CD4-positive, alpha-beta T cell (primary cell): ENCODE data around the gene MNS1. TPM values are rescaled to one million over a fixed set of nuclear protein-coding genes. Genes with fewer than 3 reads are reported as not detected.

Source experiments
- ATAC-seq: fragments of 200-7000 bp; cut with Tn5 transposase; one replicate; pipeline ENCODE4 v1.10.0; 2022; ENCODE audit warnings: mild to moderate bottlenecking; ENCODE audit not compliant: poor library complexity
- CTCF ChIA-PET: fragments of 350-600 bp; sonication (Branson Sonifier 250); formaldehyde crosslinking; loops from one replicate; lab custom pipeline; 2021; ENCODE audit warnings: antibody characterized with exemption, inconsistent platforms; lab: Charles Lee
- POLR2A ChIA-PET: fragments of 350-600 bp; sonication (Branson Sonifier 250); formaldehyde crosslinking; loops from one replicate; lab custom pipeline; 2021; ENCODE audit warnings: antibody characterized with exemption, inconsistent platforms; lab: Charles Lee
- DNase-seq, 14 experiments: peaks; one replicate each; pipeline ENCODE4 v3.0.0-alpha.2; 2013 to 2020; ENCODE audit warnings: mixed read lengths in 2 of 14
- H3K27ac ChIP-seq, 2 donors: one replicate each; pipeline versions ENCODE4 v1.5.1 to v1.7.0; 2013; ENCODE audit warnings: low read length in 2 of 2, low read depth in 1 of 2, mild to moderate bottlenecking in 1 of 2
- H3K27me3 ChIP-seq, 2 experiments: 1 replicate in 1 of 2; 2 replicates in 1 of 2; pipeline versions ENCODE4 v1.6.1 to v1.7.0; 2013; ENCODE audit warnings: low read length in 2 of 2, control low read depth in 1 of 2, mild to moderate bottlenecking in 1 of 2, moderate library complexity in 1 of 2; ENCODE audit not compliant: insufficient read depth in 2 of 2, control insufficient read depth in 1 of 2
- H3K36me3 ChIP-seq: one replicate; pipeline ENCODE4 v1.6.1; 2013; ENCODE audit warnings: low read length, control low read depth; ENCODE audit not compliant: insufficient read depth
- H3K4me1 ChIP-seq: one replicate; pipeline ENCODE4 v1.6.1; 2013; ENCODE audit warnings: low read length, control low read depth; ENCODE audit not compliant: insufficient read depth
- H3K4me3 ChIP-seq: one replicate; pipeline ENCODE4 v1.5.1; 2013; ENCODE audit warnings: mild to moderate bottlenecking, low read length, moderate library complexity
- H3K9me3 ChIP-seq, 2 experiments: 1 replicate in 1 of 2; 2 replicates in 1 of 2; pipeline versions ENCODE4 v1.6.1 to v1.7.0; 2013; ENCODE audit warnings: low read length in 2 of 2, mild to moderate bottlenecking in 2 of 2, control low read depth in 1 of 2, moderate library complexity in 1 of 2; ENCODE audit not compliant: control insufficient read depth in 1 of 2, insufficient read depth in 1 of 2
- H3K27ac Mint-ChIP-seq: one replicate; pipeline ENCODE4 v1.8.0; 2020; ENCODE audit warnings: mixed read lengths
- H3K27me3 Mint-ChIP-seq: one replicate; pipeline ENCODE4 v1.8.0; 2021; ENCODE audit warnings: mixed read lengths
- H3K36me3 Mint-ChIP-seq: one replicate; pipeline ENCODE4 v1.8.0; 2021; ENCODE audit warnings: low read depth, mixed read lengths
- H3K4me1 Mint-ChIP-seq: one replicate; pipeline ENCODE4 v1.8.0; 2021; ENCODE audit warnings: low read depth, mixed read lengths
- H3K4me3 Mint-ChIP-seq: one replicate; pipeline ENCODE4 v1.8.0; 2020; ENCODE audit warnings: mild to moderate bottlenecking, mixed read lengths
- H3K9me3 Mint-ChIP-seq: one replicate; pipeline ENCODE4 v1.8.0; 2020; ENCODE audit warnings: mixed read lengths
- intact Hi-C, 2 experiments: fragments of 100-400 bp; cut with DNase I in 1 of 2; cut with micrococcal nuclease in 1 of 2; formaldehyde crosslinking; loops; one replicate each; pipeline versions ENCODE4 v1.15.1 to v1.9.0; 2023 to 2025; cut with DNase I, micrococcal nuclease
- total RNA-seq, 174 experiments: library from RNA in 2 of 174; stranded (reverse) in 2 of 174; gene quantifications; one replicate each; pipeline ENCODE4 v1.2.3 and lab custom pipeline; 2021 to 2026
- TF ChIP-seq, protein P1 (sequence below): fragments of 200-600 bp; IDR thresholded peaks from one replicate; pipeline ENCODE4 v1.8.0; 2022; ENCODE audit warnings: antibody characterized with exemption, mild to moderate bottlenecking

The MNS1 gene
- total RNA-seq, 2 experiments from 2014 or later = 0.20 TPM; not detected in 1

DNA sequence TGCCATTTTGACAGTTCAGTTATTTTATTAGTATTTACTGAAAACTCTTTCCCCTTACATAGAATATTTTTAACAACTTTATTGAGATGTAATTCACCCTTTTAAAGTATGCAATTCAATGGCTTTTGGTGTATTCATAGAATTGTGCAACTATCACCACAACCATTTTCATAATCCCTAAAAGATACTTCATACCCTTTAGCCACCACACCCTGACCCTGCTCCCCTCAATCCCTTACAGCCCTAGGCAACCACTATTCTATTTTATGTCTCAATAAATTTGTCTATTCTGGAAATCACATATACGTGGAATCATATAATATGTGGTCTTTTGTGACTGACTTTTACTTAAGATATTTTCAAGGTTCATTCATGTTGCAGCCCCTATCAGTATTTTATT, 70.0 kb downstream of the MNS1 start:
- peaks cover 3% of the 10 kb centered on the region for H3K27me3 Mint-ChIP-seq
- no peaks in the 10 kb centered on the region for H3K9me3 Mint-ChIP-seq
- no peak overlapping the region for H3K27ac ChIP-seq
- H3K36me3 ChIP-seq = no peaks in the 10 kb centered on the region
- TF ChIP-seq, protein P1, sequence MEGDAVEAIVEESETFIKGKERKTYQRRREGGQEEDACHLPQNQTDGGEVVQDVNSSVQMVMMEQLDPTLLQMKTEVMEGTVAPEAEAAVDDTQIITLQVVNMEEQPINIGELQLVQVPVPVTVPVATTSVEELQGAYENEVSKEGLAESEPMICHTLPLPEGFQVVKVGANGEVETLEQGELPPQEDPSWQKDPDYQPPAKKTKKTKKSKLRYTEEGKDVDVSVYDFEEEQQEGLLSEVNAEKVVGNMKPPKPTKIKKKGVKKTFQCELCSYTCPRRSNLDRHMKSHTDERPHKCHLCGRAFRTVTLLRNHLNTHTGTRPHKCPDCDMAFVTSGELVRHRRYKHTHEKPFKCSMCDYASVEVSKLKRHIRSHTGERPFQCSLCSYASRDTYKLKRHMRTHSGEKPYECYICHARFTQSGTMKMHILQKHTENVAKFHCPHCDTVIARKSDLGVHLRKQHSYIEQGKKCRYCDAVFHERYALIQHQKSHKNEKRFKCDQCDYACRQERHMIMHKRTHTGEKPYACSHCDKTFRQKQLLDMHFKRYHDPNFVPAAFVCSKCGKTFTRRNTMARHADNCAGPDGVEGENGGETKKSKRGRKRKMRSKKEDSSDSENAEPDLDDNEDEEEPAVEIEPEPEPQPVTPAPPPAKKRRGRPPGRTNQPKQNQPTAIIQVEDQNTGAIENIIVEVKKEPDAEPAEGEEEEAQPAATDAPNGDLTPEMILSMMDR = no peak
- no peak overlapping the region for H3K4me3 Mint-ChIP-seq
- no peaks in the 10 kb centered on the region for H3K27me3 ChIP-seq
- no peaks in the 10 kb centered on the region for H3K4me1 Mint-ChIP-seq
- H3K4me1 ChIP-seq = no peaks in the 10 kb centered on the region
- H3K36me3 Mint-ChIP-seq = no peaks in the 10 kb centered on the region
- no peak overlapping the region for H3K27ac Mint-ChIP-seq
- H3K9me3 ChIP-seq = peaks cover 0 to 7% of the 10 kb centered on the region in 2 experiments
- intact Hi-C loops = no loop called here
- H3K4me3 ChIP-seq = no peak overlapping the region
- no peak for DNase-seq
- POLR2A ChIA-PET = no interaction called here
- CTCF ChIA-PET = no interaction called here
- no peak for ATAC-seq

DNA sequence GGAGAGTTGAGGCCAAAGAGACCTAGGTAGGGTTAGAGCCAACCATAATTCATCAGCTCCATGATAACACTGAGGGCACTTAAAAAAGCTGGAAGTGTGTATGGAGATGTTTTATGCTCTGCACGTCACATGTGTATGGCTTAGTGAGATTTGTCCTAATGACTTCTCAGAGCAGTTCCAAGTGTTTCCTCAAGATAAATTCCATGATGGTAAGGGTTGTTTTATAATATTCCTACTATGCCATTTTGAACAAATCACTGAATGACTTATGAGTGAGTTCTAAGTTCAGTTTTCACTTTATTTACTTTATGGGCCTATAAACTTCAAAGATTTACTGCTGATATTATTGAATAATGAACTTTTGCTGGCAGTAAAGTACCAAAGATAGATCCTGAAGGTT, 71.7 kb downstream of the MNS1 start:
- TF ChIP-seq, protein P1 = no peak
- Histone ChIP-seq H3K27me3 (no peaks in the 10 kb centered on the region), H3K27ac (no peak overlapping the region), H3K9me3 (no peaks in the 10 kb centered on the region), H3K4me1 (no peaks in the 10 kb centered on the region), H3K36me3 (no peaks in the 10 kb centered on the region), H3K4me3 (no peak overlapping the region)
- Mint-ChIP-seq H3K4me3 (no peak overlapping the region), H3K4me1 (no peaks in the 10 kb centered on the region), H3K36me3 (no peaks in the 10 kb centered on the region), H3K27me3 (no peaks in the 10 kb centered on the region), H3K9me3 (no peaks in the 10 kb centered on the region), H3K27ac (no peak overlapping the region)
- intact Hi-C loops = no loop called here
- ATAC-seq (no peak), DNase-seq (no peak)
- POLR2A ChIA-PET = no interaction called here
- CTCF ChIA-PET = no interaction called here

DNA sequence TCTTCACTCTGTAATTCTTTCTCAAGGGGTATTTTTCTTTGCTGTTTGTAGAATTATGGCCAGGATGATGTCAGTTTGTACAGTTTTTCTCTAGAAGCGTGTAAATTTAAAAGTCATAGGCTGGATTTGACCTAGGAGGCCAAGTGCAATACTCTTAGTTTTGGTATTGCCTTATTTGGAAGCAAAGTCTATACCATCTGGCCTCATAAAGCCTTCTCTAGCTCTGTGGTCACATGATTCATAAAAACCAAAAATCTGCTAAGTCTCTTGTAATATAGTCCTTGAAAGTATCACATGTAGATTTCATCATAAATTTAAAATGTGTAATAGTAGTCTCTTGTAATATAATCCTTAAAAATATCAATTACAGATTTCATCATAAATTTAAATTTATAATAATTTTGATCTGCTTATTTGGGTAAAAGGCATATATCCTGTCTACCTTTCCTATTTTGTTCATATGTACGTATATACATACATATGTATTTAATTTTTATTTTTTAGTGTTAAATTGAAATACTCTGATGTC, 74.1 kb downstream of the MNS1 start:
- ATAC-seq (no peak), DNase-seq (no peak)
- no peaks in the 10 kb centered on the region for H3K9me3 Mint-ChIP-seq
- ChIA-PET CTCF (no interaction called here), POLR2A (no interaction called here)
- no peaks in the 10 kb centered on the region for H3K36me3 ChIP-seq
- no peaks in the 10 kb centered on the region for H3K27me3 Mint-ChIP-seq
- no peak overlapping the region for H3K27ac Mint-ChIP-seq
- no peak overlapping the region for H3K27ac ChIP-seq
- TF ChIP-seq, protein P1 = no peak
- H3K27me3 ChIP-seq = no peaks in the 10 kb centered on the region
- H3K36me3 Mint-ChIP-seq = no peaks in the 10 kb centered on the region
- intact Hi-C loops = no loop called here
- no peaks in the 10 kb centered on the region for H3K4me1 Mint-ChIP-seq
- no peak overlapping the region for H3K4me3 Mint-ChIP-seq
- no peak overlapping the region for H3K4me3 ChIP-seq
- no peaks in the 10 kb centered on the region for H3K4me1 ChIP-seq
- H3K9me3 ChIP-seq = no peaks in the 10 kb centered on the region
